Subcutaneous adipose tissue (tissue), 4 donors: ENCODE results near the gene METTL16. TPM values are rescaled to one million over a fixed set of nuclear protein-coding genes. Genes with fewer than 3 reads are reported as not detected.

Experiments used
- CTCF ChIP-seq: fragments of 450-650 bp; IDR thresholded peaks from one replicate; pipeline ENCODE4 v1.5.1; 2016; ENCODE audit warnings: low read depth, mild to moderate bottlenecking, control low read depth, antibody characterized with exemption, moderate library complexity
- total RNA-seq, 4 donors: library from RNA; depleted of rRNA; stranded (reverse); fragments of >200 nt; gene quantifications; one replicate each; pipeline ENCODE4 v1.1.0, GENCODE V29; 2016

The METTL16 gene
- total RNA-seq, 4 donors from 2014 or later = 12.6 to 80.5 (median 25.3) TPM

DNA sequence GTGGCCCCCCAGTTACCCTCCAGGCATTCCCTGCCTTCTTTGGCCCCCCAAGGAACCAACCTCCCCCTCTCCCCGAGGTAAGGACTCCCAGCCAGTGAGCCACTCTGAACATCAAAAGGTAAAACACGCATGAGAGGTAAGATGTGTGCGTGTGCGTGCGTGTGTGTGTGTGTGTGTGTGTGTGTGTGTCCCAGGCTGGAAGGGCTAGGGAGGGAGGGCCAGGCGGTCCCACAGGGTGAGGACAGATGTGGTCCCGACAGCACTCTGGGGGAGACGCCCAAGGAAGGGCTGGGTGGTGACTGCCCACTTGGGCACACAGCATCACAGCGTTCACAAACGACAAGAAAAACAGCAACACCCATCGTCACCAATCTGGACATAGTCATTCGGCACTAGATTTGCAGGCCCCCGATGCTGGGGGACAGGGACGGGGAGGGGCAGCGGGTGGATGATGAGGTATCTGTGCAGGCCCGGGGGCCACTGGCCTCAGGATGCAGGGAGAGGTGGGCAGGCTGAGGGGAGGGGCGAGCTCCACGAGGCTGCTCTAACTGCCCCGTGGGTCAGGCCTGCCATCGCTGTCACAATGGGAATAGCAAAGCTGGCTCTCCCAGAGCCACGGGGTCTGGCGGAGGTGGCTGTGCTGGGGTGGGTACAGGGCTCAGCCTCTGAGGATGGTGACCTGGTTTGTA lies 127.1 kb downstream of the METTL16 start:
- TF ChIP-seq CTCF = no peak

DNA sequence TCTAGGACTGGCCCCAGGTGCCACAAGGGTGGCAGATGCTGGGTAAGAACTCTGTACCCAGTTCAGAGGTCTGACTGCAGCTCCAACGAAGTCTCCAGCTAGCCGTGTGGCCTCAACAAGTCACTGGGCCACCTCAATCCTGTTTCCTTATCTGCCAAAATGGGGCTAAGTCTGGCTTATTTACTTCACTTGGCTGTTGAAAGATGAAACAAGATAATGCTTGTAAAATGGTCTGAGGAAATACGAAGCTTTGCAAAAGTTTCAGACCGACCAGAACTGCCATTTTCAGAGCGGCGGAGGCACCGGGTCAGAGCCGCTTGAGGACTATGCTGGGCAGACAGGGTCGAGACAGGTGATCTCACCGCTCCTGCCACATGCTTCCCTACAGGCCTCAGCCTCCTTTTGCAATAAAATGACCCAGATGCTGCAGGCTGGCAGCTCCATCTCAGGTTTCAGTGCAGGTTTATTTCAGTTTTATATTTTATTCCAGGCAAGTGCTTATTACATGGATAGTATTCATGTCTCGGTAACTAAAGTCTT lies 128.0 kb downstream of the METTL16 start:
- TF ChIP-seq CTCF = no peak

GRCh38 chr17:2380950-2381649 lies 130.6 kb downstream of the METTL16 start:
- TF ChIP-seq CTCF = no peak

GRCh38 chr17:2380226-2380922 lies 131.3 kb downstream of the METTL16 start:
- no peak for TF ChIP-seq CTCF

GRCh38 chr17:2379489-2380225 lies 132.0 kb downstream of the METTL16 start:
- TF ChIP-seq CTCF = no peak

GRCh38 chr17:2378905-2379304 lies 132.8 kb downstream of the METTL16 start:
- TF ChIP-seq CTCF = no peak
